Measurements from ENCODE around the gene PDLIM7.

PDLIM7 gene

DNA sequence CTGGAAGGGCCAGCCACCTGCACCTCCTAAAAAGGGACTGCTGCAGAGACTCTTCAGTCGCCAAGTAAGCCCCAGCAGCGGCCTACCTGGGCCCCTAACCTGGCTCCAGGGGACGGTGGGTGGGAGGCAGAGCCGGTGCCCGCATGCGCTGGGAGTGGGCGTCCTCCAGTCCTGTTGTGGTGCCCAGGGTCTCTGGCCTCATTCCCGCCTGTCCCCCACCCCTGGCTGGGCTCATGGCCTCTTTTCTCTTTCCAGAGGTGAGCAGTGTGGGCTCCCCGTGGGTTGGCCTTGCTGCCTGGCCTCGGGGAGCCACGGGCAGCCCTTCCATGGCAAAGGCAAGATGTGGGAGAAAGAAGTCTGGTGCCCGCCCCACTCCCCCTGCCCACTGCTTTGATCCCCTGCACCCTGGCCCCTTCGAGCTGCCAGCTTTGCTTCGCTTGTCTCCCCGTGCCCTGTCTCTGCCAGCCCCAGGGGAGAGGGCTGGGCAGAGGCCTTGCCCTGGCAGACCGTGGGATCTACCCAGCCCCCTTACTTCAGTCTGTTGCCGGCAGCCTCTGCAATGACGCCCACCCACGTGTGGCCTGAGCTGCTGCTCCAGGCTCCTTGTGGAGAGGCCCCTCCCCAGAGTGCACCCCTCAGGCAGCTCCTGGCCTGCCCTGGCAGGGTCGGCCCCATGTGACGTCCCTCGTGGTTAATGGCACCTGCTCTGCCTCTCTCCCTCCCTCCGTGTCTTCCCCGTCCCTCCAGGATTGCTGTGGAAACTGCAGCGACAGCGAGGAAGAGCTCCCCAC, 56.2 kb downstream of the PDLIM7 start:
- H3K9ac ChIP-seq = no peak overlapping the region
- H3K36me3 ChIP-seq (ENCODE audit: insufficient read depth) = no peaks in the 10 kb centered on the region
- H4K20me1 ChIP-seq (ENCODE audit: insufficient read depth) = no peaks in the 10 kb centered on the region
- H2AFZ ChIP-seq (ENCODE audit: low read depth) = no peak overlapping the region
- no peak overlapping the region for H3K27ac ChIP-seq
- peaks cover 27% of the 10 kb centered on the region for H3K4me1 ChIP-seq (ENCODE audit: low read depth, poor library complexity, severe bottlenecking)
- no peaks in the 10 kb centered on the region for H3K27me3 ChIP-seq (ENCODE audit: insufficient read depth, low read depth)
- no peak overlapping the region for H3K4me2 ChIP-seq
- H3K79me2 ChIP-seq (ENCODE audit: insufficient read depth, low read depth) = no peaks in the 10 kb centered on the region
- no peak overlapping the region for H3K4me3 ChIP-seq (IDR thresholded peaks at IDR 0.05; ENCODE audit: insufficient read depth, low read depth, low read length)
- TF ChIP-seq, protein P1, sequence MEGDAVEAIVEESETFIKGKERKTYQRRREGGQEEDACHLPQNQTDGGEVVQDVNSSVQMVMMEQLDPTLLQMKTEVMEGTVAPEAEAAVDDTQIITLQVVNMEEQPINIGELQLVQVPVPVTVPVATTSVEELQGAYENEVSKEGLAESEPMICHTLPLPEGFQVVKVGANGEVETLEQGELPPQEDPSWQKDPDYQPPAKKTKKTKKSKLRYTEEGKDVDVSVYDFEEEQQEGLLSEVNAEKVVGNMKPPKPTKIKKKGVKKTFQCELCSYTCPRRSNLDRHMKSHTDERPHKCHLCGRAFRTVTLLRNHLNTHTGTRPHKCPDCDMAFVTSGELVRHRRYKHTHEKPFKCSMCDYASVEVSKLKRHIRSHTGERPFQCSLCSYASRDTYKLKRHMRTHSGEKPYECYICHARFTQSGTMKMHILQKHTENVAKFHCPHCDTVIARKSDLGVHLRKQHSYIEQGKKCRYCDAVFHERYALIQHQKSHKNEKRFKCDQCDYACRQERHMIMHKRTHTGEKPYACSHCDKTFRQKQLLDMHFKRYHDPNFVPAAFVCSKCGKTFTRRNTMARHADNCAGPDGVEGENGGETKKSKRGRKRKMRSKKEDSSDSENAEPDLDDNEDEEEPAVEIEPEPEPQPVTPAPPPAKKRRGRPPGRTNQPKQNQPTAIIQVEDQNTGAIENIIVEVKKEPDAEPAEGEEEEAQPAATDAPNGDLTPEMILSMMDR (conservative IDR thresholded peaks at IDR 0.05; ENCODE audit: low read depth, low read length) = no peak

DNA sequence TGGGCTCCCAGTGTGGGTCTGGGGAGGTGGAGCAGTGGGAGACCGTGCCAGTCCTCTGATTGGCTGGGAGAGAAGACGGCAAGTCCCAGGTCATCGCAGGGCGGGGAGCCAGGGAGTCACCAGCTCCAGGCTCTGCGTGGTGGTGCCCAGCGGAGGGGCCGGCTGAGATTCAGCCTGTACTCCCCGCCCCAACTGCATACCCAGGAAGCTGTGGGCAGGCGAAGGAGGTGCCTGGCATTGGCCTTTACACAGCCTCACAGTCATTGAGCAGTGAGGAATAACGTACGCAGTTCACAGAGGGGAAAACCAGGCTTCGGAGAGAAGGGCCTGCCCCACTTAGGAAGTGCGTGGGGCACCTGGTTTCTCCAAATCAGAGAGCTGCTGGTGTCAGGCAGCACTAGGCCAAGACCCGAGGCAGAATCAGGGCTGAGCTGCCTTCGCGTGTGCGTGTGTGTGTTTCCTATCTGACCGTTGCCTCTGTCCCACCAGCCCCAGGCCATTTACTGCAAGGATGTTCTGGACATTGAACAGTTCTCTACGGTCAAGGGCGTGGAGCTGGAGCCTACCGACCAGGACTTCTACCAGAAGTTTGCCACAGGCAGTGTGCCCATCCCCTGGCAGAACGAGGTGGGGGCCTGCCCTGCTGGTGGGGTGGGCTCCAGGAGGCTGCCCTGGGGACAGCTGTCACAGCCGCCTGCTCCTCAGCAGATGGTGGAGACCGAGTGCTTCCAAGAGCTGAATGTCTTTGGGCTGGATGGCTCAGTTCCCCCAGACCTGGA, 57.0 kb downstream of the PDLIM7 start:
- no peaks in the 10 kb centered on the region for H3K27me3 ChIP-seq (ENCODE audit: insufficient read depth, low read depth)
- no peak overlapping the region for H2AFZ ChIP-seq (ENCODE audit: low read depth)
- H3K4me3 ChIP-seq (IDR thresholded peaks at IDR 0.05; ENCODE audit: insufficient read depth, low read depth, low read length) = no peak overlapping the region
- H3K36me3 ChIP-seq (ENCODE audit: insufficient read depth) = no peaks in the 10 kb centered on the region
- no peaks in the 10 kb centered on the region for H3K79me2 ChIP-seq (ENCODE audit: insufficient read depth, low read depth)
- H3K9ac ChIP-seq = no peak overlapping the region
- TF ChIP-seq, protein P1 (conservative IDR thresholded peaks at IDR 0.05; ENCODE audit: low read depth, low read length) = no peak
- no peaks in the 10 kb centered on the region for H4K20me1 ChIP-seq (ENCODE audit: insufficient read depth)
- no peak overlapping the region for H3K4me2 ChIP-seq
- peaks cover 20% of the 10 kb centered on the region for H3K4me1 ChIP-seq (ENCODE audit: low read depth, poor library complexity, severe bottlenecking)
- H3K27ac ChIP-seq = no peak overlapping the region

DNA sequence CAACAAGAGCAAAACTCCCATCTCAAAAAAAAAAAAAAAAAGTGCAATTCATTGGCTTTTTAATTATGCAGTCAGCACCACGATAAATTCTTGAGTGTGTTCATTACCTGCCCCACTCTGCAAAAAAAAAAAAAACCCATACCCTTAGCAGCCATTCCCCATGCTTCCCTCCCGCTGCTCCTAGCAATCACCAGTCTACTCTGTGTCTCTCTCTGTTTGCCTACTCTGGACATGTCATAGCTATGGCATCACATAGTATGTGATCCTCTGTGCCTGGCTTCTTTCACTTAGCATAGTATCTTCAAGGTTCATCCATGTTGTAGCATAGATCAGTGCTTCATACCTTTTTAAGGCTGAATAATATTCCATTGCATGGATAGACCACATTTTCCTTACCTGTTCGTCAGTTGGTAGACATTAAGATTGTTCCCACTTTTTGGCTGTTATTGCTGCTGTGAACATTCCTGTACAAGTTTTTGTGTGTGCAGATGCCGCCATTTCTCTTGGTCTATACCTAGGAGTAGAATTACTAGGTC, 57.8 kb downstream of the PDLIM7 start:
- Histone ChIP-seq H3K27me3 (ENCODE audit: insufficient read depth, low read depth) (no peaks in the 10 kb centered on the region), H3K36me3 (ENCODE audit: insufficient read depth) (no peaks in the 10 kb centered on the region), H4K20me1 (ENCODE audit: insufficient read depth) (no peaks in the 10 kb centered on the region), H3K9ac (no peak overlapping the region), H3K79me2 (ENCODE audit: insufficient read depth, low read depth) (no peaks in the 10 kb centered on the region), H2AFZ (ENCODE audit: low read depth) (no peak overlapping the region), H3K4me2 (no peak overlapping the region), H3K27ac (no peak overlapping the region), H3K4me3 (IDR thresholded peaks at IDR 0.05; ENCODE audit: insufficient read depth, low read depth, low read length) (no peak overlapping the region), H3K4me1 (ENCODE audit: low read depth, poor library complexity, severe bottlenecking) (peaks cover 12% of the 10 kb centered on the region)
- TF ChIP-seq, protein P1 (conservative IDR thresholded peaks at IDR 0.05; ENCODE audit: low read depth, low read length) = no peak

DNA sequence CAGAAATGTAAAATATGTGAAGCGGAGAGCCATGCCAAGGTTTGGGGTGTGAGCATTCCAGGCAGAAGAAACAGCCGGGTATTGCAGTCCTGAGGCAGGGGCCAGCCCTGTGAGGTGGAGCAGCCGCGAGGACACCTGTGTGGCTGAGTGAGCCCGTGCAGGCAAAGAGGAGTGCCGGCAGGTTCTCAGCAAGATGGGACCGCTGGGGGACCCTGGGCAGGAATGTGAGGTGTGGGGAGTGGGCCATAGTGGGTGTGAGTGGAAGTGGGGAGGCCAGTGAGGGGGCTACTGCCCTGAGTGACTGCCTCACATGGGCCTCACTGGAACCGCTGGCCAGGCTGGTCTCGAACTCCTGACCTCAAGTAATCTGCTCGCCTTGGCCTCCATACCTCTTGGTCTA, 58.9 kb downstream of the PDLIM7 start:
- peaks cover under 1% of the 10 kb centered on the region for H3K4me1 ChIP-seq (ENCODE audit: low read depth, poor library complexity, severe bottlenecking)
- H3K27me3 ChIP-seq (ENCODE audit: insufficient read depth, low read depth) = no peaks in the 10 kb centered on the region
- no peak overlapping the region for H3K4me3 ChIP-seq (IDR thresholded peaks at IDR 0.05; ENCODE audit: insufficient read depth, low read depth, low read length)
- H3K36me3 ChIP-seq (ENCODE audit: insufficient read depth) = no peaks in the 10 kb centered on the region
- H3K9ac ChIP-seq = no peak overlapping the region
- no peak overlapping the region for H3K27ac ChIP-seq
- H4K20me1 ChIP-seq (ENCODE audit: insufficient read depth) = no peaks in the 10 kb centered on the region
- TF ChIP-seq, protein P1 (conservative IDR thresholded peaks at IDR 0.05; ENCODE audit: low read depth, low read length) = no peak
- no peaks in the 10 kb centered on the region for H3K79me2 ChIP-seq (ENCODE audit: insufficient read depth, low read depth)
- no peak overlapping the region for H3K4me2 ChIP-seq
- H2AFZ ChIP-seq (ENCODE audit: low read depth) = no peak overlapping the region
